A549 (cell line): ENCODE measurements around the gene OTOR. TPM values are rescaled to one million over a fixed set of nuclear protein-coding genes. Genes with fewer than 3 reads are reported as not detected.

Experiments
- ATAC-seq, 2 experiments: fragments of 200-7000 bp in 1 of 2; fragments of >200 bp in 1 of 2; cut with Nextera tagmentation in 1 of 2; cut with Tn5 transposase in 1 of 2; 3 replicates each; pipeline versions ENCODE4 v1.8.0 to v1.9.1; 2018 to 2020; ENCODE audit warnings: mild to moderate bottlenecking in 1 of 2, moderate library complexity in 1 of 2
- CTCF ChIA-PET: fragments of 300-600 bp; sonication (Branson Sonifier 250); formaldehyde crosslinking; extraction: SDS; loops from one replicate; lab custom pipeline; 2021; ENCODE audit warnings: antibody characterized with exemption, inconsistent platforms; lab: Yijun Ruan, JAX
- POLR2A ChIA-PET: fragments of 350-600 bp; formaldehyde crosslinking; extraction: SDS; loops from one replicate; lab custom pipeline; 2021; ENCODE audit warnings: antibody characterized with exemption, inconsistent platforms; lab: Yijun Ruan, JAX
- DNase-seq, 2 experiments: peaks; one replicate each; pipeline versions ENCODE4 v3.0.0 to v3.0.0-alpha.2; 2011 to 2016; ENCODE audit warnings: low read depth in 1 of 2, low spot score in 1 of 2
- FAIRE-seq: peaks from 2 replicates; lab custom pipeline; 2011; peaks lifted over from hg19 to GRCh38; lab: Jason Lieb, UNC
- H3K27ac ChIP-seq, 2 experiments: fragments of >200 bp; sonication (Bioruptor Twin); formaldehyde crosslinking; 3 replicates each; pipeline ENCODE4 v1.5.1; 2016 to 2017
- H3K4me1 ChIP-seq: fragments of >200 bp; sonication (Bioruptor Twin); formaldehyde crosslinking; 3 replicates; pipeline ENCODE4 v1.6.1; 2016
- H3K4me2 ChIP-seq: fragments of >200 bp; sonication (Bioruptor Twin); formaldehyde crosslinking; 3 replicates; pipeline ENCODE4 v1.6.1; 2016
- H3K4me3 ChIP-seq: fragments of >200 bp; sonication (Bioruptor Twin); formaldehyde crosslinking; 3 replicates; pipeline ENCODE4 v1.5.1; 2016
- H3K9me3 ChIP-seq: fragments of >200 bp; sonication (Bioruptor Twin); formaldehyde crosslinking; 3 replicates; pipeline ENCODE4 v1.6.1; 2016
- BHLHE40 ChIP-seq: IDR thresholded peaks from 2 replicates; pipeline ENCODE4 v1.6.1; 2012; ENCODE audit warnings: low read depth, low read length, inconsistent platforms
- CEBPB ChIP-seq, 2 experiments: fragments of >200 bp in 1 of 2; sonication (Bioruptor Twin) in 1 of 2; formaldehyde crosslinking in 1 of 2; IDR thresholded peaks; 2 replicates each; pipeline ENCODE4 v1.6.1; 2012 to 2016
- CHD4 ChIP-seq: fragments of 200-600 bp; sonication (generic); IDR thresholded peaks from 2 replicates; pipeline ENCODE4 v1.6.1; 2016; ENCODE audit warnings: antibody characterized with exemption, mild to moderate bottlenecking, borderline replicate concordance
- EHMT2 ChIP-seq: fragments of 200-600 bp; sonication (generic); IDR thresholded peaks from 2 replicates; pipeline ENCODE4 v1.6.1; 2016; ENCODE audit warnings: antibody characterized with exemption, low read depth, mild to moderate bottlenecking, moderate library complexity
- EP300 ChIP-seq, 2 experiments: fragments of >200 bp; sonication (Bioruptor Twin); formaldehyde crosslinking; IDR thresholded peaks; 2 replicates in 1 of 2; 3 replicates in 1 of 2; pipeline ENCODE4 v1.6.1; 2016 to 2017
- FOSB ChIP-seq: fragments of 250-450 bp; sonication (Bioruptor Pico); IDR thresholded peaks from 2 replicates; pipeline ENCODE4 v1.5.0; 2020; ENCODE audit warnings: mild to moderate bottlenecking, moderate library complexity
- FOXS1 ChIP-seq: fragments of 250-450 bp; sonication (Bioruptor Pico); IDR thresholded peaks from 2 replicates; pipeline ENCODE4 v1.5.0; 2020; ENCODE audit warnings: mild to moderate bottlenecking, moderate library complexity
- HEYL ChIP-seq: fragments of 250-450 bp; sonication (Bioruptor Pico); IDR thresholded peaks from 2 replicates; pipeline ENCODE4 v1.8.0; 2021; ENCODE audit warnings: mild to moderate bottlenecking, moderate library complexity
- HOXB5 ChIP-seq: fragments of 250-450 bp; sonication (Bioruptor Pico); IDR thresholded peaks from 2 replicates; pipeline ENCODE4 v1.5.0; 2020; ENCODE audit warnings: mild to moderate bottlenecking, moderate library complexity
- MAFK ChIP-seq: fragments of 450-650 bp; IDR thresholded peaks from 2 replicates; pipeline ENCODE4 v1.6.1; 2014; ENCODE audit not compliant: partially characterized antibody
- MYC ChIP-seq: IDR thresholded peaks from 2 replicates; pipeline ENCODE4 v1.6.1; 2012; ENCODE audit warnings: mild to moderate bottlenecking, inconsistent platforms, low read length, improper control_type of control experiment, borderline replicate concordance
- RAD21 ChIP-seq, 2 experiments: fragments of >200 bp in 1 of 2; sonication (Bioruptor Twin) in 1 of 2; formaldehyde crosslinking in 1 of 2; IDR thresholded peaks in 1 of 2; conservative IDR thresholded peaks in 1 of 2; 2 replicates in 1 of 2; 3 replicates in 1 of 2; pipeline ENCODE4 v1.6.1; 2012 to 2018; ENCODE audit warnings: inconsistent platforms in 1 of 2
- RARB ChIP-seq: fragments of 250-450 bp; sonication (Bioruptor Pico); IDR thresholded peaks from 2 replicates; pipeline ENCODE4 v1.8.0; 2021; ENCODE audit warnings: mild to moderate bottlenecking, moderate library complexity
- SMC3 ChIP-seq: fragments of >200 bp; sonication (Bioruptor Twin); formaldehyde crosslinking; IDR thresholded peaks from 3 replicates; pipeline ENCODE4 v1.6.1; 2018; ENCODE audit warnings: inconsistent platforms
- SREBF2 ChIP-seq: fragments of 450-650 bp; IDR thresholded peaks from 2 replicates; pipeline ENCODE4 v1.6.1; 2014; ENCODE audit warnings: mild to moderate bottlenecking, moderate library complexity
- TFCP2L1 ChIP-seq: fragments of 250-450 bp; sonication (Bioruptor Pico); IDR thresholded peaks from 2 replicates; pipeline ENCODE4 v1.5.0; 2021; ENCODE audit warnings: mild to moderate bottlenecking
- ZFP36 ChIP-seq: fragments of 450-650 bp; IDR thresholded peaks from 2 replicates; pipeline ENCODE4 v1.6.1; 2014; ENCODE audit warnings: borderline replicate concordance; ENCODE audit not compliant: partially characterized antibody
- WGBS: methylation state at CpG from one replicate; pipeline ENCODE4 v1.1.6; 2017; ENCODE audit errors: missing lambda C conversion rate; 5-methylcytosine and 5-hydroxymethylcytosine counted together
- polyA plus RNA-seq, 4 experiments: library from polyadenylated mRNA; depleted of rRNA in 3 of 4; stranded (reverse); fragments of >200 nt; fragmentation: RNase III in 1 of 4; extraction: RNeasy Plus Mini Kit Qiagen cat#74134 plus additional on column Dnase treatment in 1 of 4; gene quantifications; 2 replicates in 3 of 4; 3 replicates in 1 of 4; pipeline ENCODE4 v1.2.3, GENCODE V29; 2011 to 2017
- TF ChIP-seq, protein P1 (sequence below): fragments of >200 bp; sonication (Bioruptor Twin); formaldehyde crosslinking; IDR thresholded peaks from 3 replicates; pipeline ENCODE4 v1.5.1; 2016
- TF ChIP-seq, protein P2 (sequence below): IDR thresholded peaks from 2 replicates; pipeline ENCODE4 v1.6.1; 2012
- TF ChIP-seq, protein P3 (sequence below): fragments of >200 bp; sonication (Bioruptor Twin); formaldehyde crosslinking; IDR thresholded peaks from 3 replicates; pipeline ENCODE4 v1.6.1; 2016

The OTOR gene
- polyA plus RNA-seq, 2 of the 4 experiments (the other 2 are of a cell fraction) = not detected

DNA sequence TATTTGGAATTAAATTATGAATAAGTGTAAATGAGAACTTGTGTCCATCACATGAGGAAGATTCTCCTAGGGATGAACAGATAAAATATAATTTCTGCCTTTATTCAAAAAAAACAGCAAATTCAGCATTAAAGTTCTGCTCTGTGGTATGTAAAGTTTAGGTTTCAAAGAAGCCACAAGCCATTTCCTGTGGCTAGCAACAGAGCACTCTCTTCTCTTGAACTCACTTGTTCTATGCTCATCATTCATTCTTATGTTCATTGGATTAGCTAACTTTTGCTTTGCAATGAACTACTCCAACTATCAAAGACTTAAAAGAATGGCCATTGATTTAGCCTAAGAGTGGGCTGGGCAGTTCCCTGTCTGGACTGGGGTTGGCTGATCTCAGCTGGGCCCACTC lies 39.1 kb upstream of the OTOR start:
- Histone ChIP-seq H3K9me3 (peaks cover 5% of the 10 kb centered on the region; the same call in 1 of the 3 replicates), H3K4me2 (no peak overlapping the region), H3K4me3 (no peak overlapping the region), H3K27ac (no peak overlapping the region), H3K4me1 (no peaks in the 10 kb centered on the region)
- DNase-seq (no peak), FAIRE-seq (no peak), ATAC-seq (no peak)
- ChIA-PET CTCF (interaction anchor here (1.4 kb wide), 1 partner anchor 53 kb away, joined by 4 read pairs; no protein-coding TSS in a partner anchor), POLR2A (no interaction called here)
- peak; percentile 65 for TF ChIP-seq MAFK
- TF ChIP-seq SMC3 = no peak
- TF ChIP-seq SREBF2 = no peak

DNA sequence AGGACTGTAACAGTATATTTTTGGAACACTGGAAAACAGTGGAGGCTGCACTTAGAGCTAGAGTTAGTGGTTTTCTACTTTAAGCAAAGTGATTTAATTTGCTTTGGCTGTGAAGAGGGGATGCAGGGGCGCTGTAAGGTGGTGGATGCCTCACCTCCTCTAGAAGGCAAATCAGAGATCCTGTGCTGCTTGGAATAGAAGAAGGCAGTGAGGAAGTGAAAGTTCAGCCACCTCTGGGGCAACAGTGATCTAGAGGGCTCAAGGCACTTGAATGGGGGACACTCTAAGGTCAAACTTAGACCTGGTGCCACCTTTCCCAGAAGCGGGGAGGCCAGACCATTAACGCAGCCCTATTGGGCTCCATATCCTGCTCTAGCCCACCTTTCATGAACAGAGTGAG lies 37.4 kb upstream of the OTOR start:
- Histone ChIP-seq H3K4me3 (no peak overlapping the region), H3K4me2 (no peak overlapping the region), H3K27ac (no peak overlapping the region), H3K9me3 (0 out of 3 replicates have a peak, but pooled peaks cover 3% of the 10 kb centered on the region), H3K4me1 (no peaks in the 10 kb centered on the region)
- WGBS = 35% methylated on average over 3 of the region's 3 CpGs
- TF ChIP-seq EHMT2 (no peak), RARB (CRISPR knock-in tag) (no peak), TFCP2L1 (CRISPR knock-in tag) (no peak), MYC (no peak), ZFP36 (no peak), BHLHE40 (no peak)
- DNase-seq (no peak), FAIRE-seq (no peak), ATAC-seq (no peak)
- ChIA-PET CTCF (no interaction called here), POLR2A (no interaction called here)

DNA sequence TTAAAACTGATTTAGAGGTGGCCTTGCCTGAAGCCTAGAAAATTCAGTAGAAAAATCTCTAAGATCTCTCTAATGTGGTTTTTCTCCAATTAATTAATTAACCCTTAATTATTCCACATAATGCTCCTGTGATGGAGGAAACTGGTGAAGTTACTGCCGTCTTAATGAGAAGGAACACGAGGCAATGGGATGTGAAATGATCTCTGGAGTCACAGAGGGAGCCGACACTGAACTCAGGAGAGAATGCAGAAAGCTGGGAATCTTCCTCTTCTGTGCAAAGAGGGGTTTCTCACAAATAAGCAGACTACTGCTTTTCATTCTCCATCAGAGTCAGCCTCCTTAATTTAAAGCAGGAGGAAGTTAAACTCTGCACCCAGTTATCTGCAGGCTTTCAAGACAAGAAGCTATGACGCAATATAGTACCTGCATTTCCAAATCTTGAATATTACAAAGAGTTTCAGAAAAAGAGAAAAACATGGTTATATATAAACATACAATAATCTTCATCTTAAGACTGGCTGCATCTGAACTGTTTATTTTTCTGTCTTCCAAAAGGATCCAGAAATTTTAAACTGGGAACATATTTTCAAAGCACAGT lies 36.4 kb upstream of the OTOR start:
- WGBS = 38% methylated on average over 4 of the region's 4 CpGs
- TF ChIP-seq FOXS1 (CRISPR knock-in tag) = no peak
- TF ChIP-seq HEYL (CRISPR knock-in tag) = no peak
- no peak for TF ChIP-seq EP300 (IDR thresholded peaks at IDR 0.05)
- TF ChIP-seq, protein P1, sequence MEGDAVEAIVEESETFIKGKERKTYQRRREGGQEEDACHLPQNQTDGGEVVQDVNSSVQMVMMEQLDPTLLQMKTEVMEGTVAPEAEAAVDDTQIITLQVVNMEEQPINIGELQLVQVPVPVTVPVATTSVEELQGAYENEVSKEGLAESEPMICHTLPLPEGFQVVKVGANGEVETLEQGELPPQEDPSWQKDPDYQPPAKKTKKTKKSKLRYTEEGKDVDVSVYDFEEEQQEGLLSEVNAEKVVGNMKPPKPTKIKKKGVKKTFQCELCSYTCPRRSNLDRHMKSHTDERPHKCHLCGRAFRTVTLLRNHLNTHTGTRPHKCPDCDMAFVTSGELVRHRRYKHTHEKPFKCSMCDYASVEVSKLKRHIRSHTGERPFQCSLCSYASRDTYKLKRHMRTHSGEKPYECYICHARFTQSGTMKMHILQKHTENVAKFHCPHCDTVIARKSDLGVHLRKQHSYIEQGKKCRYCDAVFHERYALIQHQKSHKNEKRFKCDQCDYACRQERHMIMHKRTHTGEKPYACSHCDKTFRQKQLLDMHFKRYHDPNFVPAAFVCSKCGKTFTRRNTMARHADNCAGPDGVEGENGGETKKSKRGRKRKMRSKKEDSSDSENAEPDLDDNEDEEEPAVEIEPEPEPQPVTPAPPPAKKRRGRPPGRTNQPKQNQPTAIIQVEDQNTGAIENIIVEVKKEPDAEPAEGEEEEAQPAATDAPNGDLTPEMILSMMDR = no peak
- TF ChIP-seq, protein P2, sequence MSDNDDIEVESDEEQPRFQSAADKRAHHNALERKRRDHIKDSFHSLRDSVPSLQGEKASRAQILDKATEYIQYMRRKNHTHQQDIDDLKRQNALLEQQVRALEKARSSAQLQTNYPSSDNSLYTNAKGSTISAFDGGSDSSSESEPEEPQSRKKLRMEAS = no peak
- TF ChIP-seq FOSB (CRISPR knock-in tag) = no peak
- TF ChIP-seq CHD4 = no peak
- peak; percentile 30 to 60; a peak in 2 of 4 replicates for TF ChIP-seq CEBPB (IDR thresholded peaks at IDR 0.05)
- ATAC-seq (no peak), FAIRE-seq (no peak), DNase-seq (no peak)
- no peak overlapping the region for H3K27ac ChIP-seq
- H3K4me2 ChIP-seq = no peak overlapping the region
- H3K9me3 ChIP-seq = 0 out of 3 replicates have a peak, but pooled peaks cover 2% of the 10 kb centered on the region
- H3K4me1 ChIP-seq = no peaks in the 10 kb centered on the region
- ChIA-PET POLR2A (no interaction called here), CTCF (no interaction called here)
- H3K4me3 ChIP-seq = no peak overlapping the region

DNA sequence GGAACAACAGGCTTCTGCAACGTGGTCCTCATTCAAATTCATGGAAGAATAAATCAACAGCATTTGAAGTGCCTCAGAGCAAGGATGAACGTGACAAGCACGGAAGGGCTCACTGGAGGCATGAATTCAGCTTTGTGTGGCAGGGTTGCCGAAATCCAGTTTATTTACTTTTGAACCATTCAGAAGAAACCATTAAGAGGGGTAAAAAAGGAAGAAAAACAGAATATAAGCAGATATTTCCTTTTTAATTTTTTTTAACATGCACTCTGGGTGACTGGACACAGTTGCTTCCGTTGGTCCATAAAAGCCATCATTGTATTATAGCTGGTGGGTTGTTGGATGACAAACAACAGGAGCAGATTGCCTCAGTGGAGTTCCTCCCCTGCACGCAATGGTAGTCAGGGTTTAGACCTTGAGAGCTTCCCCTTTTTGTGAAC lies 35.6 kb upstream of the OTOR start:
- FAIRE-seq (no peak), DNase-seq (no peak), ATAC-seq (no peak)
- CTCF ChIA-PET = interaction anchor here (0.6 kb wide), 1 partner anchor 28 kb away, joined by 4 read pairs; no protein-coding TSS in a partner anchor
- Histone ChIP-seq H3K9me3 (no peaks in the 10 kb centered on the region), H3K27ac (no peak overlapping the region), H3K4me1 (no peaks in the 10 kb centered on the region), H3K4me2 (no peak overlapping the region), H3K4me3 (no peak overlapping the region)
- TF ChIP-seq HOXB5 (no peak), CHD4 (no peak), RAD21 (conservative IDR thresholded peaks at IDR 0.05 in 1 of 2, IDR thresholded peaks at IDR 0.05 in 1 of 2) (no peak)
- TF ChIP-seq, protein P3, sequence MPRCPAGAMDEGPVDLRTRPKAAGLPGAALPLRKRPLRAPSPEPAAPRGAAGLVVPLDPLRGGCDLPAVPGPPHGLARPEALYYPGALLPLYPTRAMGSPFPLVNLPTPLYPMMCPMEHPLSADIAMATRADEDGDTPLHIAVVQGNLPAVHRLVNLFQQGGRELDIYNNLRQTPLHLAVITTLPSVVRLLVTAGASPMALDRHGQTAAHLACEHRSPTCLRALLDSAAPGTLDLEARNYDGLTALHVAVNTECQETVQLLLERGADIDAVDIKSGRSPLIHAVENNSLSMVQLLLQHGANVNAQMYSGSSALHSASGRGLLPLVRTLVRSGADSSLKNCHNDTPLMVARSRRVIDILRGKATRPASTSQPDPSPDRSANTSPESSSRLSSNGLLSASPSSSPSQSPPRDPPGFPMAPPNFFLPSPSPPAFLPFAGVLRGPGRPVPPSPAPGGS = no peak
- 28% methylated on average over 6 of the region's 6 CpGs for WGBS
- POLR2A ChIA-PET = no interaction called here
